ENCODE measurements around the gene SORL1-AS1.

SORL1-AS1 gene

DNA sequence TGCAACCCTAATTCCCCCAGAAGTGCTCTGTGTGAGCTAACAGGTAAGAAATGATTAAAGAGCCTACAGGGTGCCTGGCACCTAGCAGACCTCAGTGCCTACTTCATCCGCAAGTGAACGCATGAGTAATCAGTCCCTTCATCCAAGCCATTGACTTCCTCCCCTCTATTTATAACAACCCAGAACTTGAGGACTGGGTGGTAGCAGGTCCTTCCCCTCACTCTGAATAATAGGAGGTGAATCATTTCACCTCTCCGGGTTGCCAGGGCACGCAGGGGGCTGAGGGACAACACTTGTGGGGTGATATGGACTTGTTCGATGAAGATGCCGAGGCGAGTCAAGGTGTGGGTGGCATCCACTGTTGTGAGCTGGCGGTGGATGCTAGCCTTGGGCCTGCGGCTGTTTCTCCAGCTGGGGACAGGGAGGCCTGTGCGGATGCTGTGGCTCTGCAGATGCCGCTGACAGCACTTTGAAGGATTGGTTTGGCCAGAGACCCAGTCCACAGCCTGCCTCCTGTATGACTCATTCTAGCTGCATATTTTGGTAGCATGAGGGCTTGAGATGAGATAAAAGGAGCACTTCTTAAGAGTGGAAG, 11.7 kb upstream of the SORL1-AS1 start (continued):
- TF ChIP-seq CREM (IDR thresholded peaks at IDR 0.05; ENCODE audit: low read depth): 0 out of 2 replicates have a peak, but pooled peaks have one; percentile 16
- TF ChIP-seq TCF12 (IDR thresholded peaks at IDR 0.05; ENCODE audit: low read depth, low read length): peak; percentile 89
- TF ChIP-seq POLR2AphosphoS5 (IDR thresholded peaks at IDR 0.05; ENCODE audit: low read length): 0 out of 2 replicates have a peak, but pooled peaks have one; percentile 40
- 0 out of 2 replicates have a peak, but pooled peaks have one; percentile 22 for TF ChIP-seq FOXM1 (IDR thresholded peaks at IDR 0.05; ENCODE audit: low read depth, low read length)
- peak; percentile 72; the same call in 1 of the 2 replicates for TF ChIP-seq TCF3 (IDR thresholded peaks at IDR 0.05; ENCODE audit: borderline replicate concordance, insufficient read depth, low read depth, low read length)
- 0 out of 4 replicates have a peak, but pooled peaks of 1 of the 2 experiments have one; percentile 30 for TF ChIP-seq ETV6 (conservative IDR thresholded peaks at IDR 0.05 in 1 of 2, IDR thresholded peaks at IDR 0.05 in 1 of 2; ENCODE audit: borderline replicate concordance in 1 of 2, low read depth in 1 of 2)
- 0 out of 2 replicates have a peak, but pooled peaks have one; percentile 39 for TF ChIP-seq MEF2A (IDR thresholded peaks at IDR 0.05; ENCODE audit: insufficient read depth, low read depth, low read length)
- TF ChIP-seq ZNF24 (IDR thresholded peaks at IDR 0.05): no peak
- TF ChIP-seq SPI1 (IDR thresholded peaks at IDR 0.05; ENCODE audit: borderline replicate concordance, insufficient read depth, low read depth, low read length): peak; percentile 48; the same call in 1 of the 2 replicates
- TF ChIP-seq RB1 (IDR thresholded peaks at IDR 0.05; ENCODE audit: borderline replicate concordance): 0 out of 2 replicates have a peak, but pooled peaks have one; percentile 37
- peak; percentile 55; the same call in 1 of the 2 replicates for TF ChIP-seq NR2F1 (conservative IDR thresholded peaks at IDR 0.05)
- TF ChIP-seq IKZF2 (IDR thresholded peaks at IDR 0.05): peak; percentile 72 to 75
- TF ChIP-seq ASH2L (IDR thresholded peaks at IDR 0.05; ENCODE audit: borderline replicate concordance, low read depth): no peak
- peak; percentile 77 for TF ChIP-seq JUNB (IDR thresholded peaks at IDR 0.05)
- no peak for TF ChIP-seq SRF (IDR thresholded peaks at IDR 0.05; ENCODE audit: low read depth in 2 of 2, low read length in 2 of 2)
- 0 out of 2 replicates have a peak, but pooled peaks have one; percentile 43 for TF ChIP-seq GATAD2B (conservative IDR thresholded peaks at IDR 0.05; ENCODE audit: low read depth)
- TF ChIP-seq TARDBP (IDR thresholded peaks at IDR 0.05; ENCODE audit: borderline replicate concordance): no peak
- TF ChIP-seq, protein P1, sequence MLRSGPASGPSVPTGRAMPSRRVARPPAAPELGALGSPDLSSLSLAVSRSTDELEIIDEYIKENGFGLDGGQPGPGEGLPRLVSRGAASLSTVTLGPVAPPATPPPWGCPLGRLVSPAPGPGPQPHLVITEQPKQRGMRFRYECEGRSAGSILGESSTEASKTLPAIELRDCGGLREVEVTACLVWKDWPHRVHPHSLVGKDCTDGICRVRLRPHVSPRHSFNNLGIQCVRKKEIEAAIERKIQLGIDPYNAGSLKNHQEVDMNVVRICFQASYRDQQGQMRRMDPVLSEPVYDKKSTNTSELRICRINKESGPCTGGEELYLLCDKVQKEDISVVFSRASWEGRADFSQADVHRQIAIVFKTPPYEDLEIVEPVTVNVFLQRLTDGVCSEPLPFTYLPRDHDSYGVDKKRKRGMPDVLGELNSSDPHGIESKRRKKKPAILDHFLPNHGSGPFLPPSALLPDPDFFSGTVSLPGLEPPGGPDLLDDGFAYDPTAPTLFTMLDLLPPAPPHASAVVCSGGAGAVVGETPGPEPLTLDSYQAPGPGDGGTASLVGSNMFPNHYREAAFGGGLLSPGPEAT (IDR thresholded peaks at IDR 0.05; ENCODE audit: low read depth): peak; percentile 17; the same call in 1 of the 2 replicates
- peak; percentile 72 for TF ChIP-seq POLR2A (IDR thresholded peaks at IDR 0.05; ENCODE audit: low read depth, low read length)
- TF ChIP-seq MTA3 (IDR thresholded peaks at IDR 0.05; ENCODE audit: borderline replicate concordance, low read length): 0 out of 2 replicates have a peak, but pooled peaks have one; percentile 52
- TF ChIP-seq CBFB (IDR thresholded peaks at IDR 0.05; ENCODE audit: low read depth): peak; percentile 70; the same call in 1 of the 2 replicates
- no peak for TF ChIP-seq MYC (IDR thresholded peaks at IDR 0.05; ENCODE audit: insufficient read depth, insufficient read length, insufficient replicate concordance, low read length, severe bottlenecking)
- TF ChIP-seq, protein P2, sequence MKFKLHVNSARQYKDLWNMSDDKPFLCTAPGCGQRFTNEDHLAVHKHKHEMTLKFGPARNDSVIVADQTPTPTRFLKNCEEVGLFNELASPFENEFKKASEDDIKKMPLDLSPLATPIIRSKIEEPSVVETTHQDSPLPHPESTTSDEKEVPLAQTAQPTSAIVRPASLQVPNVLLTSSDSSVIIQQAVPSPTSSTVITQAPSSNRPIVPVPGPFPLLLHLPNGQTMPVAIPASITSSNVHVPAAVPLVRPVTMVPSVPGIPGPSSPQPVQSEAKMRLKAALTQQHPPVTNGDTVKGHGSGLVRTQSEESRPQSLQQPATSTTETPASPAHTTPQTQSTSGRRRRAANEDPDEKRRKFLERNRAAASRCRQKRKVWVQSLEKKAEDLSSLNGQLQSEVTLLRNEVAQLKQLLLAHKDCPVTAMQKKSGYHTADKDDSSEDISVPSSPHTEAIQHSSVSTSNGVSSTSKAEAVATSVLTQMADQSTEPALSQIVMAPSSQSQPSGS (IDR thresholded peaks at IDR 0.05; ENCODE audit: low read length): peak; percentile 56; the same call in 1 of the 2 replicates
- peak; percentile 6; the same call in 1 of the 2 replicates for TF ChIP-seq BCL11A (IDR thresholded peaks at IDR 0.05; ENCODE audit: low read depth, low read length)
- TF ChIP-seq EED (IDR thresholded peaks at IDR 0.05; ENCODE audit: low read depth): peak; percentile 85
- TF ChIP-seq SMARCA5 (IDR thresholded peaks at IDR 0.05): peak; percentile 66; the same call in 1 of the 2 replicates
- TF ChIP-seq NBN (IDR thresholded peaks at IDR 0.05): 0 out of 2 replicates have a peak, but pooled peaks have one; percentile 50
- 0 out of 2 replicates have a peak, but pooled peaks have one; percentile 34 for TF ChIP-seq CBX5 (IDR thresholded peaks at IDR 0.05; ENCODE audit: low read depth)
- TF ChIP-seq SIN3A (IDR thresholded peaks at IDR 0.05; ENCODE audit: low read depth, low read length): 0 out of 2 replicates have a peak, but pooled peaks have one; percentile 4
- 0 out of 2 replicates have a peak, but pooled peaks have one; percentile 15 for TF ChIP-seq POLR2AphosphoS2 (IDR thresholded peaks at IDR 0.05; ENCODE audit: low read depth, low read length)
- peak; percentile 53; the same call in 1 of the 3 replicates for TF ChIP-seq POU2F2 (IDR thresholded peaks at IDR 0.05; ENCODE audit: borderline replicate concordance, low read depth, low read length)
